GM18507 (cell line): Measurements from ENCODE around the gene TVP23B.
A peak's percentile ranks its signal among the peaks of the same experiment; 100 is the strongest.
"Not testable (repeated sequence)": the region's sequence is repeated elsewhere in the genome, so short reads cannot be mapped to it uniquely, and the experiment has no call there.

Experiments
- DNase-seq: peaks from one replicate; pipeline ENCODE4 v3.0.0; 2011; ENCODE audit warnings: low read depth; ENCODE audit not compliant: insufficient read length; ENCODE audit errors: extremely low spot score
- FAIRE-seq: peaks from 2 replicates; lab custom pipeline; 2011; peaks lifted over from hg19 to GRCh38; lab: Jason Lieb, UNC

TVP23B gene

DNA sequence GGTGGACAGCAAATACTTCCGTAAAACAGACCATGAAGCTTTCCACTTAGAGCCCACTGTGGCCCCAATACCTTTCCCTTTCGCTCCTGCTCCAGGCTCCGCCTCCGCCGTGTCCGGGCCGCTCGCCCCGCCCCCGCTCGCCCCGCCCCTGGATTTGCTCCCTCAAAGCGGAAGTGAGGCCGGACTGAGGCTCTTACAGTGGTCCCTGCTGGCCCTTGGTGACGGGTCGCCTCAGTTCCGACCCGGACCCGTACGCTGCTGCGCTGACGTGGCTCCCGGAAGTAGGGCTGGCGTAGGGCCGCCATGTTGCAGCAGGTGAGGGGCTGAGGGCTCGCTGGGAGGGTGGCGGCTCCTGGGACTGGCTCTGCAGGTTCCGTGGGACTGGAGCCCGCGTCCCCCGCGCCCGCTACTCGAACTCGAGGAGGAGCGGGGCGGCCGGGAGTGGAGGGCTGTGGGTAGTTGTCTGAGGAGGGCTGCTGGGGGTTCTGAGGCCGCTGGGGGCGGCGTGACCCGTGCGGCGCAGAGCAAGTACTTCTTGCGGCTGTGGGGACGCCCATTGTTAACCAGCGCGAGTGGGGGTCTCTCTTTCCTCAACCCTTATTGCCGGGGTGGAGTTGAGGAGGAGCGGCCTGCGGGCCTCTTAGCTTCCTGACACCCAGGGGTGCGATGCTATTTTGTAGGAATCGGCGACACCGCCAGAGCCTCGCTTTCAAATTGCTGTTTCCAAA, at the start of gene TVP23B:
Gene TVP23B (plus strand): TSS at position 193 of the 728 bp plus-strand sequence. CDS start 111 bp downstream, at position 304.
- peak; percentile 87 for FAIRE-seq
- DNase-seq: peak; percentile 54

DNA sequence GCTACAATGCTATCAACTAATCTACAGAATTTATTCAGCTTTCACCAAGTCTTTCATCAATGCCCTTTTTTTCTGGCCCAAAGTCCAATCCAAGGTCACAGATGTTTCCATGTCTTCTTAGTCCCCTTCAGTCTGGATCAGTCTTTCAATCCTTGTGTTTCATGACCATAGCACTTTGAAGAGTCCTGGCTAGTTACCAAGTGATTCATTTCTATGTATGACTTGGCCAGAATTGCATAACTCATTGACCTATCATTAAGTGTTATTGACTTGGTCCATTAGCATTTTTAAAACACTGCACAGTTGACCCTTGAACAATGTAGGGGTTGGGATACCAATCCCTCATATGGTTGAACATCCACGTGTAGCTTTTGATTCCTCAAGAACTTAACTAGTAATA, 48.5 kb upstream of the TVP23B start:
- DNase-seq, FAIRE-seq: not testable (repeated sequence)

GRCh38 chr17:18733350-18733749, 47.6 kb upstream of the TVP23B start:
- not testable (repeated sequence) for FAIRE-seq, DNase-seq

GRCh38 chr17:18739616-18740391, 41.2 kb upstream of the TVP23B start:
- not testable (repeated sequence) for DNase-seq, FAIRE-seq

- DNase-seq, FAIRE-seq: not testable (repeated sequence)
Measured at GRCh38 chr17:18741228-18741627, 39.8 kb upstream of the TVP23B start.

- DNase-seq, FAIRE-seq: not testable (repeated sequence)
Measured at GRCh38 chr17:18743699-18744421, 37.1 kb upstream of the TVP23B start, which contains the start of gene FBXW10. Gene FBXW10 (plus strand): TSS chr17:18744054. CDS start chr17:18744245, 191 bp downstream.

- FAIRE-seq, DNase-seq: not testable (repeated sequence)
Measured at GRCh38 chr17:18744726-18745125, 36.3 kb upstream of the TVP23B start.

GRCh38 chr17:18746551-18746950, 34.4 kb upstream of the TVP23B start:
- FAIRE-seq, DNase-seq: not testable (repeated sequence)

DNA sequence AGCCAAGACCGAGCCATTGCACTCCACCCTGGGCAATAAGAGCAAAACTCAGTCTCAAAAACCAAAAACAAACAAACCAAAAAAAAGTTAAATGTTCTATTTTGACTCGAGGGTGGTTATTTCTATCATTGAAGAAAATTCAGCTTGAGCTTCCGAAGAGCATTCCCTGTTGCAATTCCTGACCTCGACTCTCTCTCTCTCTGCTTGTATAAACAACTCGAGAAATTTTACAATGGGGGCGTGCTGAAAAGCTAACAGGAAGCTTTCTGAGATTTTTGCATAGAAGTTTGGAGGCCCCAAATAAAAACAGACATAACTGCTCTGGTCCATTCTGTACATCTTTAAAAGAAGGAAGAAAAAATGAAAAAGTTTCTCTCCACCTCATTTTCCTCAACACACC, 33.5 kb upstream of the TVP23B start:
- DNase-seq, FAIRE-seq: not testable (repeated sequence)

- not testable (repeated sequence) for DNase-seq, FAIRE-seq
Measured at GRCh38 chr17:18750242-18750641, 30.7 kb upstream of the TVP23B start.

DNA sequence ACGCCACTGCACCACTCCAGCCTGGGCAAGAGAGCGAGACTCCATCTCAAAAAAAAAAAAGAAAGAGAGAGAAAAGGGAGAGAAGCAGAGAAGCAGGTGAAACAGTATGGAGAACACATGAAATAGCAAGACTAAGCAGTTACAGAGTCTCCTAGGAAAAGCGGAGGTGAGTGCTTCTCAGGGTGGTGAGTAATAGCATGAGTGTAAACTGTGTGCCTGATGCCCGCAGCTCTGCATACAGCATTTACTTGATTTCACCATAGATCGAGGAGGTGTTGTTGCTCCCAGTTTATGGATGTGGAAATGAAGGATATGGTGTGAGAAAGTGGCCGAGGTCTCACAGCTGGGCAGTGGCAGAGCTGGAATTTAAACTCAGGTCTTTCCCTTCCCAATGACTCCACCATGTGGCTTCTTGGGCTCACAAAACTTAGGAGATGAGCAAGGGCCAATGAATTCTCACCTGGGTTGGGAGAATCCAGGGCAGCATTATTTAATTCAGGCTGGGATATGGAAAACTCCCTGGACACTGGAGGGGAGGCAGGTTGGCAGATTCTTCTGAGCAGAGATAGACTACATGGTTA, 27.1 kb upstream of the TVP23B start:
- DNase-seq, FAIRE-seq: not testable (repeated sequence)

DNA sequence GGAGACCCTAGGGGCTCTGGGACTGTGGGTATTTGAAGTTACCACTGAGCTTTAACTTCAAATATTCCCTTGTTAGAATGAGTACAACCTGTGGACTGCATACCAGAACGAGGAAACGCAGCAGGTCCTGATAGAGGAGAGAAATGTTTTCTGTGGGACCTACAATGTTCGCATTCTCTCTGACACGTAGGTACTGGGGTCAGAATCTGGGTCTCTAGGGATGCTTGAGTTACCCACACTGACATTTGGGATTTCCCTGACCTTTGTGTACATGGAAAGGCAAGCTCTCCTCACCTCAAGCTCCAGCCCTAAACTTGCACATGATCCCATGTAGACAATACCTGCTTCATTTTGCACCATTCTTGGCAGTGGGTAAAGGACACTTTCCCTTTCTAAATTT, 25.0 kb upstream of the TVP23B start:
- not testable (repeated sequence) for DNase-seq, FAIRE-seq

GRCh38 chr17:18757368-18758044, 23.5 kb upstream of the TVP23B start:
- not testable (repeated sequence) for DNase-seq, FAIRE-seq

DNA sequence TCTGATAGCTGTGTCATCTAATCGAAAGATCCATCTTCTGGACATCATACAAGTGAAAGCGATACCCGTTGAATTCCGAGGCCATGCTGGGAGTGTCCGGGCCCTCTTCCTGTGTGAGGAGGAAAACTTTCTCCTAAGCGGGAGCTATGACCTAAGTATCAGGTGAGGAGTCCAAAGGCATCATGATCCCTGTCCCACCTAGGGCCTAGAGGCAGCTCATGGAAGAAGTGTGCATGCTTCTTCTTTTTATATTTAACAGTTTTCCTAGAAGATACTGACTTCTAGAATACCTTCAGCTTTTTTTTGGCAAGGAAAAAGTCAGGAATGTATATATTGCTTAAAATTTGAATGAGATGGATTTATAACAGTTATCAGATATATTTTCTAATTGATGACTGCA, 22.6 kb upstream of the TVP23B start:
- not testable (repeated sequence) for DNase-seq, FAIRE-seq

- not testable (repeated sequence) for FAIRE-seq
Measured at GRCh38 chr17:18760221-18760620, 20.8 kb upstream of the TVP23B start.

GRCh38 chr17:18770572-18770971, 10.4 kb upstream of the TVP23B start:
- DNase-seq, FAIRE-seq: not testable (repeated sequence)

More at GRCh38 chr17:18760221-18760620, 20.8 kb upstream of the TVP23B start:
- not testable (repeated sequence) for DNase-seq

GRCh38 chr17:18771066-18771465, 9.9 kb upstream of the TVP23B start:
- not testable (repeated sequence) for DNase-seq
- FAIRE-seq: peak; percentile 15

DNA sequence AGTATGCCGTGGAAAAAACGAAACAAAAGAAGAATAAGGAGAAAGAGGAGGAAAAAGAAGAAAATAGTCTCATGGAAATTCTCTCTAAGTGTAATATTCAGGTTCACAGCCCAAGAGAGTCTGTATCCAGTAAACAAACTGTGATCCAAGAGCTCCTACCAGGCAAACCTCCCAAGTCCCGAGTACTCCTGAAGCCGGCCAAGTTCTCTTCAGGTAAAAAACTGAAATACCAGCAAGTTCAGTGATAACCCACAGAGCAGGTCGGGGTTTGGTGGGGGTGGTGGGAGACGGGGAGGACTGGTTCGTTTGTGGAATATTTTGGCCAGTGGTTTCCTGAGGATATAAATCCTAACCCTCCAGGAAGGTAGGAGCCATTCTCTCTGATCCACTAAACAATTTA, 8.5 kb upstream of the TVP23B start:
- FAIRE-seq: no peak

More for the DNA sequence above, 8.5 kb upstream of the TVP23B start:
- no peak for DNase-seq
